Chondrocyte (in vitro differentiated cells): Measurements from ENCODE around the gene PAGE1. TPM values are rescaled to one million over a fixed set of nuclear protein-coding genes. Genes with fewer than 3 reads are reported as not detected.

Experiments
- DNase-seq: peaks from one replicate; pipeline ENCODE4 v3.0.0; 2021; ENCODE audit warnings: mixed read lengths, low spot score
- H3K27ac Mint-ChIP-seq: one replicate; pipeline ENCODE4 v1.8.0; 2021; ENCODE audit warnings: mild to moderate bottlenecking, moderate library complexity, mixed read lengths; ENCODE audit not compliant: unreplicated experiment
- H3K27me3 Mint-ChIP-seq: 2 replicates; pipeline ENCODE4 v1.8.0; 2021; ENCODE audit warnings: low read depth, mixed read lengths
- H3K36me3 Mint-ChIP-seq: 2 replicates; pipeline ENCODE4 v1.8.0; 2021; ENCODE audit warnings: low read depth, mixed read lengths
- H3K4me1 Mint-ChIP-seq: 2 replicates; pipeline ENCODE4 v1.8.0; 2021; ENCODE audit warnings: low read depth, mild to moderate bottlenecking, mixed read lengths
- H3K4me3 Mint-ChIP-seq: one replicate; pipeline ENCODE4 v1.8.0; 2021; ENCODE audit warnings: mild to moderate bottlenecking, moderate library complexity, mixed read lengths; ENCODE audit not compliant: unreplicated experiment
- H3K9me3 Mint-ChIP-seq: 2 replicates; pipeline ENCODE4 v1.8.0; 2021; ENCODE audit warnings: low read depth, mixed read lengths
- total RNA-seq: library from RNA; stranded (reverse); gene quantifications from 3 replicates; pipeline ENCODE4 v1.2.1, GENCODE V29; 2021
- TF ChIP-seq, protein P1 (sequence below): fragments of 200-600 bp; sonication (generic); IDR thresholded peaks from 2 replicates; pipeline ENCODE4 v1.5.0; 2021; ENCODE audit warnings: antibody characterized with exemption, mild to moderate bottlenecking, moderate library complexity

Gene PAGE1
- total RNA-seq, 1 donor from 2014 or later = not detected

DNA sequence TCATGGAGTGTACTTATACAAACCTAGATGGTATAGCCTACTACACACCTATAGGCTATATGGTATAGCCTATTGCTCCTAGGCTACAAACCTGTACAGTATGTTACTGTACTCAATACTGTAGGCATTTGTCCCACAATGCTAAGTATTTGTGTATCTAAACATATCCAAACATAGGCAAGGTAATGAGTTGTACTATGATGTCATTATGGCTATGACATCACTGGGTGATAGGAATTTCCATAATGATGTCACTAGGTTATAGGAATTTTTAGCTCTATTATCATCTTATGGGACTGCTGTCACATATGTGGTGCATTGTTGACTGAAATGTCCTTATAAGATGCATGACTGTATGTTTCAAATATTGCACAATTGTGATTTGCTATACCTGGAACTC is 5.5 kb upstream of the PAGE1 start:
- Mint-ChIP-seq H3K4me1 (no peaks in the 10 kb centered on the region), H3K27me3 (no peaks in the 10 kb centered on the region), H3K9me3 (peaks cover 8% of the 10 kb centered on the region), H3K27ac (no peak overlapping the region), H3K36me3 (no peaks in the 10 kb centered on the region), H3K4me3 (no peak overlapping the region)
- TF ChIP-seq, protein P1, sequence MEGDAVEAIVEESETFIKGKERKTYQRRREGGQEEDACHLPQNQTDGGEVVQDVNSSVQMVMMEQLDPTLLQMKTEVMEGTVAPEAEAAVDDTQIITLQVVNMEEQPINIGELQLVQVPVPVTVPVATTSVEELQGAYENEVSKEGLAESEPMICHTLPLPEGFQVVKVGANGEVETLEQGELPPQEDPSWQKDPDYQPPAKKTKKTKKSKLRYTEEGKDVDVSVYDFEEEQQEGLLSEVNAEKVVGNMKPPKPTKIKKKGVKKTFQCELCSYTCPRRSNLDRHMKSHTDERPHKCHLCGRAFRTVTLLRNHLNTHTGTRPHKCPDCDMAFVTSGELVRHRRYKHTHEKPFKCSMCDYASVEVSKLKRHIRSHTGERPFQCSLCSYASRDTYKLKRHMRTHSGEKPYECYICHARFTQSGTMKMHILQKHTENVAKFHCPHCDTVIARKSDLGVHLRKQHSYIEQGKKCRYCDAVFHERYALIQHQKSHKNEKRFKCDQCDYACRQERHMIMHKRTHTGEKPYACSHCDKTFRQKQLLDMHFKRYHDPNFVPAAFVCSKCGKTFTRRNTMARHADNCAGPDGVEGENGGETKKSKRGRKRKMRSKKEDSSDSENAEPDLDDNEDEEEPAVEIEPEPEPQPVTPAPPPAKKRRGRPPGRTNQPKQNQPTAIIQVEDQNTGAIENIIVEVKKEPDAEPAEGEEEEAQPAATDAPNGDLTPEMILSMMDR = no peak
- DNase-seq = no peak

GRCh38 chrX:49675075-49675719 is 20.6 kb downstream of the PAGE1 start:
- Mint-ChIP-seq H3K36me3 (no peaks in the 10 kb centered on the region), H3K27ac (no peak overlapping the region), H3K4me3 (no peak overlapping the region), H3K9me3 (peaks cover 22% of the 10 kb centered on the region), H3K4me1 (no peaks in the 10 kb centered on the region), H3K27me3 (no peaks in the 10 kb centered on the region)
- TF ChIP-seq, protein P1 = no peak
- DNase-seq = no peak

DNA sequence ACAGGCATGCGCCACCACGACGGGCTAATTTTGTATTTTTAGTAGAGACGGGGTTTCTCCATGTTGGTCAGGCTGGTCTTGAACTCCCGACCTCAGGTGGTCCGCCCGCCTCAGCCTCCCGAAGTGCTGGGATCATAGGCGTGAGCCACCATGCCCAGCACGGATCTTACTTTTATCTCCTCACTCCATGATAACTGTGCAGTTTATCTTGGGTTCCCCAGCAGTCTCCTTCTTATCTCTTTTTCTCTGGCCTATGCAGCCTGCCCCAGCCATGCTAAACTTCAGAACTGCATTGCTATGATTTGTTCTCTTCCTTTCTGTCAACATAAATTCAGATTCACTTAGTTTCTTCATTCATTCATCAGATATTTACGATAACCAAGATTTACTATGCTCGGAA is 22.4 kb downstream of the PAGE1 start:
- DNase-seq = no peak
- Mint-ChIP-seq H3K4me1 (no peaks in the 10 kb centered on the region), H3K9me3 (peaks cover 18% of the 10 kb centered on the region), H3K36me3 (no peaks in the 10 kb centered on the region), H3K27ac (no peak overlapping the region), H3K4me3 (no peak overlapping the region), H3K27me3 (no peaks in the 10 kb centered on the region)
- TF ChIP-seq, protein P1 = no peak

- Mint-ChIP-seq H3K27ac (no peak overlapping the region), H3K9me3 (peaks cover 40% of the 10 kb centered on the region), H3K36me3 (no peaks in the 10 kb centered on the region), H3K4me3 (no peak overlapping the region), H3K27me3 (no peaks in the 10 kb centered on the region), H3K4me1 (no peaks in the 10 kb centered on the region)
- no peak for DNase-seq
- TF ChIP-seq, protein P1 = no peak
Observed at GRCh38 chrX:49664824-49665223, 31.0 kb downstream of the PAGE1 start.

DNA sequence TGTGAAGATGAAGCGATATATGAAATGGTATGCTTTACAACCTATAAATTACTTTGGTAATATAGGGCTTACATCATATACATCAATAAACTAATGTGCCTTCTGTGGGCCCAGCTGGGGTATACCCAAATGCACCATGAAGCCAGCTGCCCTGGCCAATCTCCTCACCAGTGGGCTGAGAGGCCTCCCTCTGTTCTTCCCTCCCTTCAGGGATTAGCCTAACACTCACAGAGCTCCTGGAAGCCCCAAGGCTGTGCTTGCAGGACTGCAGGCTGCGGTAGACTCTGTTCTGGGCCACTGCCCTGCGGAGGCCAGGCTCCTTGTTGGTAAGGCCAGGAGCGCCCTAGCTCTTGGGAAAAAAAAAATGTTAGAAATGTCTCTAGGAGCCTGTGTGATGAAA is 33.9 kb downstream of the PAGE1 start:
- H3K27ac Mint-ChIP-seq = no peak overlapping the region
- no peaks in the 10 kb centered on the region for H3K36me3 Mint-ChIP-seq
- H3K9me3 Mint-ChIP-seq = peaks cover 29% of the 10 kb centered on the region
- no peak overlapping the region for H3K4me3 Mint-ChIP-seq
- TF ChIP-seq, protein P1 = no peak
- no peak for DNase-seq
- no peaks in the 10 kb centered on the region for H3K4me1 Mint-ChIP-seq
- H3K27me3 Mint-ChIP-seq = no peaks in the 10 kb centered on the region
